WTC11 (cell line): ENCODE measurements around the gene ARHGAP22. TPM values are rescaled to one million over a fixed set of nuclear protein-coding genes. Genes with fewer than 3 reads are reported as not detected.
A peak's percentile ranks its signal among the peaks of the same experiment; 100 is the strongest.

Experiments
- ATAC-seq: fragments of 200-7000 bp; cut with Tn5 transposase; 2 replicates; pipeline ENCODE4 v1.10.0; 2021; ENCODE audit warnings: mild to moderate bottlenecking, moderate library complexity
- Bru-seq: library from RNA; stranded (reverse); fragments of 400-500 nt; gene quantifications from one replicate; lab custom pipeline; 2021; lab: Mats Ljungman, UMichigan
- CTCF ChIA-PET: fragments of 300-600 bp; sonication (Branson Sonifier 250); formaldehyde crosslinking; loops from one replicate; lab custom pipeline; 2021; ENCODE audit warnings: antibody characterized with exemption; lab: Charles Lee
- POLR2A ChIA-PET: fragments of 350-600 bp; sonication (Branson Sonifier 250); formaldehyde crosslinking; loops from one replicate; lab custom pipeline; 2021; ENCODE audit warnings: antibody characterized with exemption; lab: Charles Lee
- DNase-seq: peaks from one replicate; pipeline ENCODE4 v3.0.0; 2021; ENCODE audit warnings: low spot score
- H3K27ac Mint-ChIP-seq: 2 replicates; pipeline ENCODE4 v1.8.0; 2021; ENCODE audit warnings: mixed read lengths
- H3K27me3 Mint-ChIP-seq: 2 replicates; pipeline ENCODE4 v1.8.0; 2021; ENCODE audit warnings: low read depth, mild to moderate bottlenecking, moderate library complexity, mixed read lengths
- H3K36me3 Mint-ChIP-seq: 2 replicates; pipeline ENCODE4 v1.8.0; 2021; ENCODE audit warnings: mixed read lengths
- H3K4me1 Mint-ChIP-seq: 2 replicates; pipeline ENCODE4 v1.8.0; 2022; ENCODE audit warnings: mixed read lengths
- H3K4me3 Mint-ChIP-seq: 2 replicates; pipeline ENCODE4 v1.8.0; 2021; ENCODE audit warnings: mild to moderate bottlenecking, moderate library complexity, mixed read lengths
- H3K9me3 Mint-ChIP-seq: 2 replicates; pipeline ENCODE4 v1.8.0; 2021; ENCODE audit warnings: mixed read lengths
- CBFB ChIP-seq: sonication (generic); formaldehyde crosslinking; IDR thresholded peaks from 2 replicates; pipeline ENCODE4 v1.8.1; 2022; ENCODE audit warnings: mild to moderate bottlenecking, low read depth, missing genetic modification reagents
- CREB1 ChIP-seq: sonication (generic); formaldehyde crosslinking; IDR thresholded peaks from 2 replicates; pipeline ENCODE4 v1.8.0; 2023; ENCODE audit warnings: mild to moderate bottlenecking, missing genetic modification reagents
- ELF4 ChIP-seq: sonication (generic); formaldehyde crosslinking; IDR thresholded peaks from 2 replicates; pipeline ENCODE4 v1.8.1; 2022; ENCODE audit warnings: low read depth, mild to moderate bottlenecking, moderate library complexity, missing genetic modification reagents
- HMGA2 ChIP-seq: fragments of 250-450 bp; sonication (Bioruptor Pico); IDR thresholded peaks from 2 replicates; pipeline ENCODE4 v1.4.0; 2021; ENCODE audit warnings: mild to moderate bottlenecking, moderate library complexity
- MAX ChIP-seq: sonication (generic); formaldehyde crosslinking; IDR thresholded peaks from 2 replicates; pipeline ENCODE4 v1.8.0; 2022; ENCODE audit warnings: mild to moderate bottlenecking, missing genetic modification reagents
- MYBL2 ChIP-seq: sonication (generic); formaldehyde crosslinking; IDR thresholded peaks from 2 replicates; pipeline ENCODE4 v1.8.1; 2023; ENCODE audit warnings: mild to moderate bottlenecking, moderate library complexity, missing genetic modification reagents
- NR2C2 ChIP-seq: sonication (generic); formaldehyde crosslinking; IDR thresholded peaks from 2 replicates; pipeline ENCODE4 v1.8.0; 2022; ENCODE audit warnings: mild to moderate bottlenecking, missing genetic modification reagents
- NR3C1 ChIP-seq: sonication (generic); formaldehyde crosslinking; conservative IDR thresholded peaks from 2 replicates; pipeline ENCODE4 v1.8.1; 2023; ENCODE audit warnings: low read depth, mild to moderate bottlenecking, missing genetic modification reagents
- PRDM15 ChIP-seq: sonication (generic); formaldehyde crosslinking; IDR thresholded peaks from 2 replicates; pipeline ENCODE4 v1.8.0; 2022; ENCODE audit warnings: missing genetic modification reagents
- RELA ChIP-seq: sonication (generic); formaldehyde crosslinking; IDR thresholded peaks from 2 replicates; pipeline ENCODE4 v1.8.1; 2022; ENCODE audit warnings: missing genetic modification reagents, mild to moderate bottlenecking, borderline replicate concordance
- TEAD1 ChIP-seq: sonication (generic); formaldehyde crosslinking; IDR thresholded peaks from 2 replicates; pipeline ENCODE4 v1.8.0; 2022; ENCODE audit warnings: mild to moderate bottlenecking, missing genetic modification reagents
- ZBTB43 ChIP-seq: sonication (generic); formaldehyde crosslinking; IDR thresholded peaks from 2 replicates; pipeline ENCODE4 v1.8.1; 2023; ENCODE audit warnings: mild to moderate bottlenecking, missing genetic modification reagents
- ZNF396 ChIP-seq: fragments of 250-450 bp; sonication (Bioruptor Pico); IDR thresholded peaks from 2 replicates; pipeline ENCODE4 v1.8.0; 2021; ENCODE audit warnings: mild to moderate bottlenecking, moderate library complexity, borderline replicate concordance
- long read RNA-seq, 3 experiments: library from RNA in 1 of 3; library from capped mRNA in 1 of 3; library from polyadenylated mRNA in 1 of 3; unstranded in 2 of 3; stranded (forward) in 1 of 3; transcript quantifications; one replicate each; pipeline ENCODE4 v2.0.0, GENCODE V29; 2021
- total RNA-seq: library from RNA; stranded (reverse); gene quantifications from 3 replicates; pipeline ENCODE4 v1.2.3, GENCODE V29; 2021
- TF ChIP-seq, protein P1 (sequence below): fragments of 250-450 bp; sonication (Bioruptor Pico); conservative IDR thresholded peaks from 2 replicates; pipeline ENCODE4 v1.9.0; 2021; ENCODE audit warnings: mild to moderate bottlenecking
- TF ChIP-seq, protein P2 (sequence below): sonication (generic); formaldehyde crosslinking; IDR thresholded peaks from 2 replicates; pipeline ENCODE4 v1.8.1; 2022; ENCODE audit warnings: low read depth, mild to moderate bottlenecking, moderate library complexity, missing genetic modification reagents, borderline replicate concordance
- TF ChIP-seq, protein P3 (sequence below): fragments of 250-450 bp; sonication (Bioruptor Pico); IDR thresholded peaks from 2 replicates; pipeline ENCODE4 v1.9.0; 2021; ENCODE audit warnings: mild to moderate bottlenecking, borderline replicate concordance
- TF ChIP-seq, protein P4 (sequence below): sonication (generic); formaldehyde crosslinking; IDR thresholded peaks from 2 replicates; pipeline ENCODE4 v1.8.1; 2022; ENCODE audit warnings: low read depth, missing genetic modification reagents, borderline replicate concordance

The ARHGAP22 gene
- total RNA-seq: 8.2 to 8.6 TPM (median 8.3 TPM) in 3 replicates
- percentile 47 among the genes with signal in this experiment for Bru-seq, nascent RNA
- long read RNA-seq, experiment 1, partial matches to known transcripts: 3 of 55 reads
- long read RNA-seq, experiment 1, other reads (novel, unspliced or antisense): 50 of 55 reads
- long read RNA-seq, experiment 2, partial matches to known transcripts: 1 of 4 reads
- long read RNA-seq, experiment 2, other reads (novel, unspliced or antisense): 2 of 4 reads
- long read RNA-seq, experiment 3: 0 reads

- H3K9me3 Mint-ChIP-seq: no peaks in the 10 kb centered on the region
- DNase-seq: peak; percentile 58
- ATAC-seq: peak; percentile 71
- TF ChIP-seq NR3C1 (CRISPR knock-in tag) (no peak), CREB1 (CRISPR knock-in tag) (no peak), MAX (CRISPR knock-in tag) (0 out of 2 replicates have a peak, but pooled peaks have one; percentile 16), PRDM15 (no peak), NR2C2 (CRISPR knock-in tag) (no peak)
- TF ChIP-seq, all 79 proteins: peak for 1
- CTCF ChIA-PET: interaction anchor here (0.6 to 4.8 kb wide), 9 partner anchors 10 to 160 kb away, joined by 3 to 102 read pairs (median 3); no protein-coding TSS in a partner anchor
- Mint-ChIP-seq H3K27me3 (peaks cover 34% of the 10 kb centered on the region), H3K36me3 (no peaks in the 10 kb centered on the region), H3K4me3 (peak within 1 kb of the TSS; percentile 66), H3K27ac (no peak within 1 kb of the TSS), H3K4me1 (peaks cover 25% of the 10 kb centered on the region)
- POLR2A ChIA-PET: no interaction called here
Measured at GRCh38 chr10:48604991-48605508, at the start of gene ARHGAP22. Gene ARHGAP22 (minus strand): TSS chr10:48605073. CDS start chr10:48604796, 277 bp downstream.

- DNase-seq (no peak), ATAC-seq (no peak)
- no peaks in the 10 kb centered on the region for H3K36me3 Mint-ChIP-seq
- H3K27me3 Mint-ChIP-seq: peaks cover 30% of the 10 kb centered on the region
- H3K9me3 Mint-ChIP-seq: no peaks in the 10 kb centered on the region
- no peak overlapping the region for H3K27ac Mint-ChIP-seq
- CTCF ChIA-PET: interaction anchor here (1.6 to 5.9 kb wide), 2 partner anchors 46 to 101 kb away, joined by 4 to 268 read pairs; no protein-coding TSS in a partner anchor
- peaks cover 12% of the 10 kb centered on the region for H3K4me1 Mint-ChIP-seq
- H3K4me3 Mint-ChIP-seq: no peak overlapping the region
- POLR2A ChIA-PET: no interaction called here
- TF ChIP-seq RELA (CRISPR knock-in tag) (no peak), TEAD1 (CRISPR knock-in tag) (no peak), ZNF396 (CRISPR knock-in tag) (no peak), MYBL2 (CRISPR knock-in tag) (no peak), CBFB (no peak), ELF4 (no peak), ZBTB43 (no peak), HMGA2 (CRISPR knock-in tag) (no peak), CREB1 (CRISPR knock-in tag) (no peak)
- TF ChIP-seq, protein P1, sequence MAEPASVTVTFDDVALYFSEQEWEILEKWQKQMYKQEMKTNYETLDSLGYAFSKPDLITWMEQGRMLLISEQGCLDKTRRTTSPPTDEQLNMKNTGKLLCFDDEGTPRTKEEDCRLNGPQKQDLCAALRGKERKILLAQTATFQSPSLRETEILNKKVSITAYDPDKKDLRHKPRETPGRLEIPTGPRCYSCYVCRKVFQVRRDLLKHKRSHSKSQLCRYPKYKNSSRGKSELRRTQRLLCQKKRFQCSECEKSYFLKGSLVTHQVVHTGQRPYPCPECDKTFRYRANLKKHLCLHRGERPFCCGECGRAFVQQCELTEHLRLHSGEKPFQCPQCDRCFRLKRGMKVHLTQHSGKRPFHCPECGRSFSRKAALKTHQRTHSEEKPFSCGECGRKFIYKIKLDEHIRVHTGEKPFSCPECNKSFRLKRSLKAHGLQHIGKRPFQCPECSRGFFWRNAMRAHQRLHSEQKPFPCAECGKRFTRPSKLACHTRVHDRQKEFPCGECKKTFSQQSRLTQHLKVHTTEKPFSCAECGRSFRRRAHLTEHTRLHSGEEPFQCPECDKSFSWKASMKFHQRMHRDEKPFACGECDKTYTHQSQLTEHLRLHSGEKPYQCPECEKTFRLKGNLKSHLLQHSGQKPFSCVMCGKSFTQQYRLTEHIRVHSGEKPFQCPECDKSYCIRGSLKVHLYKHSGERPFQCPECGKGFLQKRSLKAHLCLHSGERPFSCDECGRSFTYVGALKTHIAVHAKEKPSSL: no peak
- TF ChIP-seq, protein P2, sequence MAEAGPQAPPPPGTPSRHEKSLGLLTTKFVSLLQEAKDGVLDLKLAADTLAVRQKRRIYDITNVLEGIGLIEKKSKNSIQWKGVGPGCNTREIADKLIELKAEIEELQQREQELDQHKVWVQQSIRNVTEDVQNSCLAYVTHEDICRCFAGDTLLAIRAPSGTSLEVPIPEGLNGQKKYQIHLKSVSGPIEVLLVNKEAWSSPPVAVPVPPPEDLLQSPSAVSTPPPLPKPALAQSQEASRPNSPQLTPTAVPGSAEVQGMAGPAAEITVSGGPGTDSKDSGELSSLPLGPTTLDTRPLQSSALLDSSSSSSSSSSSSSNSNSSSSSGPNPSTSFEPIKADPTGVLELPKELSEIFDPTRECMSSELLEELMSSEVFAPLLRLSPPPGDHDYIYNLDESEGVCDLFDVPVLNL (CRISPR knock-in tag): no peak
- TF ChIP-seq, protein P3, sequence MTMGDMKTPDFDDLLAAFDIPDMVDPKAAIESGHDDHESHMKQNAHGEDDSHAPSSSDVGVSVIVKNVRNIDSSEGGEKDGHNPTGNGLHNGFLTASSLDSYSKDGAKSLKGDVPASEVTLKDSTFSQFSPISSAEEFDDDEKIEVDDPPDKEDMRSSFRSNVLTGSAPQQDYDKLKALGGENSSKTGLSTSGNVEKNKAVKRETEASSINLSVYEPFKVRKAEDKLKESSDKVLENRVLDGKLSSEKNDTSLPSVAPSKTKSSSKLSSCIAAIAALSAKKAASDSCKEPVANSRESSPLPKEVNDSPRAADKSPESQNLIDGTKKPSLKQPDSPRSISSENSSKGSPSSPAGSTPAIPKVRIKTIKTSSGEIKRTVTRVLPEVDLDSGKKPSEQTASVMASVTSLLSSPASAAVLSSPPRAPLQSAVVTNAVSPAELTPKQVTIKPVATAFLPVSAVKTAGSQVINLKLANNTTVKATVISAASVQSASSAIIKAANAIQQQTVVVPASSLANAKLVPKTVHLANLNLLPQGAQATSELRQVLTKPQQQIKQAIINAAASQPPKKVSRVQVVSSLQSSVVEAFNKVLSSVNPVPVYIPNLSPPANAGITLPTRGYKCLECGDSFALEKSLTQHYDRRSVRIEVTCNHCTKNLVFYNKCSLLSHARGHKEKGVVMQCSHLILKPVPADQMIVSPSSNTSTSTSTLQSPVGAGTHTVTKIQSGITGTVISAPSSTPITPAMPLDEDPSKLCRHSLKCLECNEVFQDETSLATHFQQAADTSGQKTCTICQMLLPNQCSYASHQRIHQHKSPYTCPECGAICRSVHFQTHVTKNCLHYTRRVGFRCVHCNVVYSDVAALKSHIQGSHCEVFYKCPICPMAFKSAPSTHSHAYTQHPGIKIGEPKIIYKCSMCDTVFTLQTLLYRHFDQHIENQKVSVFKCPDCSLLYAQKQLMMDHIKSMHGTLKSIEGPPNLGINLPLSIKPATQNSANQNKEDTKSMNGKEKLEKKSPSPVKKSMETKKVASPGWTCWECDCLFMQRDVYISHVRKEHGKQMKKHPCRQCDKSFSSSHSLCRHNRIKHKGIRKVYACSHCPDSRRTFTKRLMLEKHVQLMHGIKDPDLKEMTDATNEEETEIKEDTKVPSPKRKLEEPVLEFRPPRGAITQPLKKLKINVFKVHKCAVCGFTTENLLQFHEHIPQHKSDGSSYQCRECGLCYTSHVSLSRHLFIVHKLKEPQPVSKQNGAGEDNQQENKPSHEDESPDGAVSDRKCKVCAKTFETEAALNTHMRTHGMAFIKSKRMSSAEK: no peak
- TF ChIP-seq, protein P4, sequence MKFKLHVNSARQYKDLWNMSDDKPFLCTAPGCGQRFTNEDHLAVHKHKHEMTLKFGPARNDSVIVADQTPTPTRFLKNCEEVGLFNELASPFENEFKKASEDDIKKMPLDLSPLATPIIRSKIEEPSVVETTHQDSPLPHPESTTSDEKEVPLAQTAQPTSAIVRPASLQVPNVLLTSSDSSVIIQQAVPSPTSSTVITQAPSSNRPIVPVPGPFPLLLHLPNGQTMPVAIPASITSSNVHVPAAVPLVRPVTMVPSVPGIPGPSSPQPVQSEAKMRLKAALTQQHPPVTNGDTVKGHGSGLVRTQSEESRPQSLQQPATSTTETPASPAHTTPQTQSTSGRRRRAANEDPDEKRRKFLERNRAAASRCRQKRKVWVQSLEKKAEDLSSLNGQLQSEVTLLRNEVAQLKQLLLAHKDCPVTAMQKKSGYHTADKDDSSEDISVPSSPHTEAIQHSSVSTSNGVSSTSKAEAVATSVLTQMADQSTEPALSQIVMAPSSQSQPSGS (CRISPR knock-in tag): no peak
Measured at GRCh38 chr10:48653944-48654698, 49.2 kb upstream of the ARHGAP22 start.
